T-helper 9 cell (primary cell): ENCODE results near the gene MRPS33.
"Not testable (repeated sequence)": the region's sequence is repeated elsewhere in the genome, so short reads cannot be mapped to it uniquely, and the experiment has no call there.

Experiments used
- DNase-seq: peaks from one replicate; pipeline ENCODE4 v3.0.0-alpha.2; 2020

The MRPS33 gene

DNA sequence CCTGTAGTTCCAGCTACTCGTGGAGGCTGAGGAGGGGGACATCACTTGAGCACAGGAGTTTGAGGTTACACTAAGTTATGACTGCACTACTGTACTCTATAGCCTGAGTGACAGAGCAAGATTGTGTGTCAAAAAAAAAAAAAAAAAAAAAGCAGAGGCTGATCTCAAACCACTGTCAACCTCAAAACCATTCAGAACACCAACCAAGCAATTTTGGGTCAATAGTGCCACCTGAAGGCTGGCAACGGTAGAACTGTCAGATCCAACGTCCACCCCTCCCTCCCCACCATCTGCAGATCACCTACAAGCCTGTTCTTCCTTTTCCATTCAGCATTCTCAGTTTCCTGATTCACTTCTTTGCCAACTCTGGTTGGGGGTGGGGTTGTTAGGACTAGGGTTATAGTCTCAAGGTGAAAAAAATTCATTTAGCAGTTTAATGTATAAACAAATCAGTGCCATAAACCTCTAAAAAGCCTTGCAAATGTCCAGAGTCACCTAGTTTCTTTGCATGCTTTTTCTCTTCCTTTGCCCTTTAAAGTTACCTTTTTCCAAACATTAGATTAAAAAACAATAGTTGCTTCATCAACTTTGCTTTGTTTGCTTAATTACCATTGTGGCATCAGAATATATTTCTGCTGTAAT lies 2.6 kb downstream of the MRPS33 start:
- peak; percentile 61 for DNase-seq

DNA sequence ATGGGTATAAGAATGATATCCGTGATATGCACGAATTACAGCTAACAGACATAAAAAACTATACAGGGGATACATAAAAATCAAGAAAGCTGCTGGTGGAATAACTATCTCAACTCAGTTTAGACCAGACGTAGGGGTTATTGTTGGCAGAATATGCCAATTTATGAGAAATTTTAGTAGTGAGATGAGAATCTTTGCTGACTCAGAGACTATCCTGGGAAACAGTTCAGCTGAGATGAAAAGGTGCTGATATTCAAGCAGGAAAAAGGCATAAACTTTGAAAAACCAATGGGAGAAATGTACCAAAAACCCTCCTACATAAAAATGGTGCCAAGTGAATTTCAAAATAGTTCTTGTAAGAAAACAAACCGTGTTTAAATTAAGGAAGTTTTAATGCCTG lies 3.3 kb downstream of the MRPS33 start:
- no peak for DNase-seq

DNA sequence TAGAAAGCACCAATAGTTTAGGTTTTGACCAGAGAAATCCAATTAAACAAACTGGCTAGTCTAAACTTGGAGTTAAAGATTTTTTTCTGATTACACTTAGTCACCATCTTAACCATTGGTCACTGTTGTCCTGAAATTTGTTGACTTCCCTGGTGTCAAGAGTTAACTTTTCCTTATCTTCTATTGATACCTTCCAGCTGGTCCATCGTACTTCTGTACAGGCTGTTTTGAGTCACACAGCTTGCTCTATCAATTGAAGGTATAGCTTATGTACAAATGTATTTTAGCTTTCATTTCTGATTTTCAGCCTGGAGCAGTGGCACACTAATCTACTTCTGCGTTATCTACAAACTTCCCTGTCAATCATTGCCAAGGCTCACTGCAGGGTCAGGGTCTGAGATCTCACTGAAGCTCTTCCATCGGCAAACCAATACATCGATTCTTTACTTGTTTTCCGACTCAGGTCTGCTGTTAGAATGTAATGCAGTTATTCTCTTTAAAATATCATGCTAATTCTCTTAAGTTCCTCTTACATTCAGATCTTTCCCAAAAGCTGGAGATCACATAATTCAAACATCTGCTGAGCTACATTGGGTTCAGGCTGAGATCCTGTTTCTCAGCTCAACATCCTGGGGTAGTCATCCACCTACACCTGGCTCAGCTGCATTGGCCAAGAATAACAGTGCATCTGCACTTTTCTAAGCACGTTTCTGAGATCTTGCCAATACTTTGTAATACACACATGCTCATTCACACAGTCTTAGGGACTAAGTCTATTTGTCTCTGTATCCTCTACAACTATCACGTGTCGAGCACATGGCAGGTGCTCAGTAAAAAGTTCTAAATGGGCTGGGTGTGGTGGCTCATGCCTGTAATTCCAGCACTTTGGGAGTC lies 11.3 kb downstream of the MRPS33 start:
- no peak for DNase-seq

DNA sequence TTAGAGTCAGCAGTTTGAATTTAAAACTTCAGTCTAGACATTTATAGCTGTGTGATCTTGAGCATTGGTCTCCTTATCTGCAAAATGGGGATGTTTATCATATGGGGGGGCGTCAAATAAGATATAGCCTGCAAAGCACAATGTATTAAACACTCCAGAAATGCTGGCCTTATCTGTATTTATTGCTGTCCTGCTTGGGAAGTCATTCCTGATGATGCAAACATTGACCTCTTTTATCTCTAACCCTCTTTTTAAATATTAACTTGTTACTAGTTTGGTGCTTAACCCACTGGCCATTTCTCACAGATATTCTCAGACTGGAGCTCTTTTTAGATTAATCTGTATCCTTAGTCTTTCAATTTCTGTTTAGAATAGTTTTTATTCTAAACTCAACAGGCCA lies 13.2 kb downstream of the MRPS33 start:
- DNase-seq: no peak

DNA sequence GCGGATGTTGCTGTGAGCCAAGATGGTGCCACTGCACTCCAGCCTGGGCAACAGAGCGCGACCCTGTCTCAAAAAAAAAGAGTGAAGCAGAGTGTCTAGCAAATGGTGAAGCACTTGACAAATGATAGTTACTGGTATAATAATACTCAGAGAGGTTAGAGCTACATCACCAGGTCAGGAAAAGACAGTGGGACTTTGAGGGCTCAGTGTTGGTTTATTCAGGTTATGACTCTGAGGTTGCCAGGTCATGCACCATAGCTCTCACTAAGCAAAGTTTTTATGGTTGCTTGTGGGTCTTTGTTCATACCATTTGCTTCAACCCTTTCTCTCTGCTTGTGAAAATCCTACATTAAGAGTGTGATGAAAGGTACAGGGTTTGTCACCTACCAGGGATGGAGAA lies 13.6 kb downstream of the MRPS33 start:
- no peak for DNase-seq

DNA sequence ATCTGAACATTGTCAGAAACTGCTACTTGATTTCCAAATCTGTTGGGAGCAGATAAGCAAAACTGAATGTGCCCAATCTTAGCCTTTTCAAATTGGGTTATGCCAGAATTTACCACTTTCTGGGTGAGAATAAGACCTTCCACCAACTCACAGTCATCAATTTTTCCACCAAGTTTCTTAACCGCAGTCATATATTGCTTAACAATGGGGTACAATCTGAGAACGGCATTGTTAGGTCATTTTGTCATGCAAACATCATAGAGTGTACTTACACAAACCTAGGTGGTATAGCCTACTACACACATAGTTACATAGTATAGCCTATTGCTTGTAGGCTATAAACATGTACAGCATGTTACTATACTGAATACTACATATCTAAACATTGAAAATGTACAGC lies 16.0 kb downstream of the MRPS33 start:
- DNase-seq: no peak

DNA sequence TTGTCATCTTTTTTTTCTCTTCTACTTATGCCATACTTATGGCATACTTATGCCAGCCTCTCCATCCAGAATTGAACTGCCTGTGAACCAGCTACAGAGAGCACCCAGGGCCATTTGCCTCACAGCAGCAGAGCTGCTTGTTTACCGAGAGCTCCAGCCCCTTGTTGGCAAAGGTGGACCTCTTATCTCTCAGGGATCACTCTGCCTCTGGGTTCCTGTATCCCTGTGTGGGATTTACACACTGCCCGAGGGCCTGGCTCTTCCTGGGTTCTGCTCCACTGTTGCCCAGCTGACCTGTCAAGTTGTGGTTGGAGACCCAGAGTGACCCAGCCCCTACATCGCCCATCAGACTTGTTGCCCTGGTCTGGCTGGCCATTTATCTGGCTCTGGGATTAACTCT lies 22.3 kb downstream of the MRPS33 start:
- no peak for DNase-seq

DNA sequence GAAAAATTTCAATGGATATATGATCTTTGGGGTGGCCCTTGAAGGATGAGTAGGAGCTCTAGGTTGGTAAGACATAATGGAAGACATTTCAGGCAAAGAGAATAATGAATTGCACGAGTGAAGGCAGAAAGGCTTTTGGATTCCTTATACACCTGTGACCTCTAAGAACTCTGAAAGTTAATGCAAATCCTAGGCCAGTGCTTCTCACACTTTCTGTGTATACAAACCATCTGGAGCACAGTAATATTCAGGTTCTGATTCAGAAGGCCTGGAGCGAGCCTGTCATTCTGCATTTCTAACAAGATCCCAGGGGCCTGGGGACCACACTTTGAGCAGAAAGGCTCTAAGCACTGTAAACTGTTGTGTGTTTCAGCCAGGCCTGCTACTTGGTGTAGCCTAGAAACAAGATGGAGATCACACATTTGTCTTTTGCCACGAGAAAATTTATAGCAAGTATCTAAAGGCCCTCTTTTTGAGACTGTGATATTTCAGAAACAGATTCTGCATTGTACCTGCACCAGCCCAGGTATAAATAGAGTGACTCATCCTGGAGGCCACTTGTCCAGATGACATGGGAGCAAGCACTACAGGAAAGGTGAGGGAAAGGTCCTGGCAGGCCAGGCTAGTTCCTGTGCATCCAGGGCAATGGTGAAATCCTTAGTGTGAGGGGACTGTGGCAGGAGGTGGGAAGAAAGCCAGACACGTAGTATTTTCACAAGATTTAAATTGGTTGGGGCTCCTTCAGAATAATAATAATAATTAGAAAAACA lies 24.4 kb downstream of the MRPS33 start:
- no peak for DNase-seq

DNA sequence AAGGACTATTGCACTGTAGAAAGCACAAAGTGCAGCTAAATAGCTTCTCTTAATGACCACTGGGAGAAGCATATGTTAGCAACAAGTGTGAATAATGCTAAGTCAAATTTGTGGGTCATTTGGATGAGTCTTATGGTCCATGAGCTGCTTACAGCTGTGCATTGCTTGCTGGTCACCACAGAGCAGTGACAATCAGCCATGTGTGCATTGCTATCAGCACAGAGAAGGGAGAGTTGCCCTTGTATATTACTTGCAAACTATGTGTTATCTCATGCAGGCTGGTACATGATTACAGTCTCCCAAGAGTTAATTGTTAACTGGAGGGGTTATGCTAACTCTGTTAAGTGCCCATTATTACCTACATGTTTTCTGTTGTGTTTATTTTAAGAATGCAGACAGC lies 25.7 kb downstream of the MRPS33 start:
- no peak for DNase-seq

DNA sequence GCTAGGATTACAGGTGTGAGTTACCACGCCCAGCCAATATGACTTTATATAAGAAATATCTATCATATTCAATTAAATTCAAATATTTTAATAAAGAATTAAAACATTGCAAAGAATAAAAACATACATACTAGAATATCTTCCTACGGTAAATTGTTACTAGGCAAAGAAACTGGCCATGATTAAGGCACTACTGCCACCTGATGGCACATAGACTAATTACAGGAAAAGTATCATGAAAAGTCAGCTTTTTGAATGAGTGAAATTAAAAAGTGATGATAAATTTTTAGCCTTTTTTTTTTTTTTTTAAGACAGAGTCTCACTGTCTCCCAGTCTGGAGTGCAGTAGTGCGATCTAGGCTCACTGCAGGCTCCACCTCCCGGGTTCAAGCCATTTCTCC lies 30.9 kb downstream of the MRPS33 start:
- DNase-seq: no peak

DNA sequence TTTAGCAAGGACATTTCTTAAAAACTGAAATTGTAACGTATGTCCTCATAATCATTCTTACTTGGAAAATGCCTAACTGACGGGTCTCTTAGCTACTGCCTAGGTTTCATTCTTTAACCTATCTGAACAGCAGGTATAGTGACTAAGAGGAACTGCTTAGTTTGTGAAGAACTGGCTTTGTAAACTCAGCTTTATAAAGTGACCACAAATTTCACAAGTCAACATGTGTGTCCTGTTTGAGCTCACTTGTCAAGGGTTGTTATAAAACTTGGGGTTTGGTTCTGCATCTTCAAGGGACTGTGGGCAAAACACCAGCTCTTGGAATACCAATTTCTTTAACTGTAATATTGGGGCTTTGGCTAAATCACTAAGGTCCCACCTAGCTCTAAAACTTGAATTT lies 32.2 kb downstream of the MRPS33 start:
- DNase-seq: no peak

DNA sequence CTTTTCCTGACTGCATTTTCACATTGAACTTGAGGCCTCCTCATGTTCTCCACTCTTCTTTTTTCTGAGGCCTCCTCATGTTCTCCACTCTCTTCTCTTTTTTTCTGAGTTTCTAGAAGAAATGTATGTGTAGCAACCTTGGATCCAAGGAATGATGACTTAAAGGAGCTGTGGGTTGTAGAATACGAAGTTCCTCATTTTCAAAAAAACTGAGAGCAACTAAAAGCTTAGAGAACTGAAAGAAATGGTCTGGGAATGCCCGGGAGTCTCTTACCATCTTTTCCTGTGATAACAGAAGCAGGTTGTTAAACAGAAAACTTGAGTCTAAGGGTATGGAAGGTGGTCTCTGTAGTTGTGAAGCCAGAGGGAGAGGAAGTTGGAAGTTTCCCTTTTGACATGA lies 32.8 kb downstream of the MRPS33 start:
- DNase-seq: no peak

DNA sequence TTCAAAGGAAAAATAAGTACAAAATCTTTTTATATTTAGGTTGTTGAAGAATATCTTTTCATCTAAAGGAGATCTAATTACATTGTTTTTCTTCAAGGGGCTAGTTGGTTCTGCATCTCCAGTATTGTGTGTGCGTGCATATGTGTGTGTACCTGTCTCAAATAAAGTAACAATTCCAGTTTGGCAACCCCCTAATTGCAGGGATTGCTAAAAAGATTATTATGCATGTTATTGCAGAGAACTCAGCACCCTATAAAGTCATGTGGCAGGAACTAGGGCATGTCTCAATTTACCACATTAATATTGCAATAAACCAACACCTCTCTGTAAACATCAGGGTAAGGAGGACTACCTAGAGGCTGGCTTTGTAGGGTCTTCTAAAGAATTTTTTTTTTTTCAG lies 37.0 kb downstream of the MRPS33 start:
- no peak for DNase-seq

DNA sequence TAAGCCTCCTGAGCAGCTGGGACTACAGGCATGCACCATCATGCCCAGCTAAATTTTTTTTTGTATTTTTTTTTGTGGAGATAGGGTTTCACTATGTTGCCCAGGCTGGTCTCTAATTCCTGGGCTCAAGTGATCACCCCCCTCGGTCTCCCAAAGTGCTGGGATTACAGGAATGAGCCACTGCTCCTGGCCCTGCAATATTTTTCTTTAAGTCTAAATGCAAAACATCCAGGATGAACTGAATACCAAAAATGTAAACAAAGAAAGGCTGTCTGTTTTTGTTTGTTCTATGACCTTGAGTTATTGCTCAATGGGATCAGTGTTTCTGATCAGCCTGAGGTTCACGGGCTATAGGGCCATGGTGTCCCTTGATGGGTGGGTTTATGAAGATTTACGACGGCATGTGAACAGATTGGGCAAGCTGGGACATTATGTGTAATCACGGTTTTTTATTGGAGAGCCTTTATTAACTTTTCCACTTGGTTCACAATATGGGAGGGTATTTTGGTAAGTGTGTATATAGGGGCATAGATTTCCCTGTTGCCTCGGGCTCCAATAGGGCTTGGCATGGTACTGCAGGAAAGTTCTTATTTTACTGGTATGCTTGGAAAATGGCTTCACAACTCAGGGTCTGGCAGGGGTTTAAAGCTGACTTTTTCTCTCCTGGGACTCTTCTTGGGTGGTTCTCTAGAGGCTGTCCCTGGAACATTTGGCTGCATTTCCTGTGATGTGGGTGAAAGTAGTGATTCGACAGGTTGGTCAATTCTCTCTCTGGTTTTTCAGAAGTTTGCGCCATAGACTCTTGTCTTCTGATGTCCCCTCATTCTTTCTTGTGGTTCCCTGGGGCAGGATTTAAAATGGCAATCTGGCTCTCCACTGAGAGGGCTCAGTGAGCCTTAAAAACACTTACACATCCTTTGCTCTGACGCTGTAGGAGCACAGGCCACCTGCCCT lies 41.6 kb downstream of the MRPS33 start:
- no peak for DNase-seq

DNA sequence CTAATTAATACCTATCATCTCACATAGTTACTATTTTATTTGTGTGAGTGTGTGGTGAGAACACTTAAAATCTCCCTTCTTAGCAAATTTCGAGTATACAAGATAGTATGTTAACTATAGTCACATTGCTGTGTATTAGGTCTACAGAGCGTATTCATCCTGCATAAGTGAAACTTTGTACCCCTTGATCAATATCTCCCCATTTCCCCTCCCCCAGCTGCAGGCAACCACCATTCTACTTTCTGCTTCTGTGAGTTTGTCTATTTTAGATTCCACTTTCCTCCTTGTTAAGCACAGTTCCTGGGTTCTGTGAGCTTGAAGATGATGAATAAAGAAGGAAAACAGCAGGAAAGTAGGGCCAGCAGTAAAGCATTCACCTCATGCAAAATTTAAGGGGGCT lies 42.4 kb downstream of the MRPS33 start:
- no peak for DNase-seq

DNA sequence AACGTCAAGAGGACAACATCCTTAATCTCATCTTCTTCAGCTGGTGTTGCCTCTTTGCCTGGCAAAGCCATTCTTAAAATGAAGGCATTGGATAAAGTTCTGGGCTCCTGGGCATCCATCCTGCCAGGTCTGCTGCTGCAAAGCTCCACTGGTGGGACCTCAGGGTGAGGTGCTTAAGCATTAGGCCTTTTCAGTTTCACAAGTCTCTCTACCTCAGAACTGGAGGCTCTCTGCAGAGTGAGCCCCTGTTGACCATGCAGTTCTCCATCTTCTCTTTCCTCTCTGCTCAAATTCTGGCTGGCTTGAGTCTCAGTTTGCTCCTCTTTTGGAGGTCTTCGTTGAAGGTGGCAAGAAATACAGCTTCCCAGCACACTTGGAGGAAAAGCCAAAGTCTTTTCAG lies 47.3 kb downstream of the MRPS33 start:
- no peak for DNase-seq

DNA sequence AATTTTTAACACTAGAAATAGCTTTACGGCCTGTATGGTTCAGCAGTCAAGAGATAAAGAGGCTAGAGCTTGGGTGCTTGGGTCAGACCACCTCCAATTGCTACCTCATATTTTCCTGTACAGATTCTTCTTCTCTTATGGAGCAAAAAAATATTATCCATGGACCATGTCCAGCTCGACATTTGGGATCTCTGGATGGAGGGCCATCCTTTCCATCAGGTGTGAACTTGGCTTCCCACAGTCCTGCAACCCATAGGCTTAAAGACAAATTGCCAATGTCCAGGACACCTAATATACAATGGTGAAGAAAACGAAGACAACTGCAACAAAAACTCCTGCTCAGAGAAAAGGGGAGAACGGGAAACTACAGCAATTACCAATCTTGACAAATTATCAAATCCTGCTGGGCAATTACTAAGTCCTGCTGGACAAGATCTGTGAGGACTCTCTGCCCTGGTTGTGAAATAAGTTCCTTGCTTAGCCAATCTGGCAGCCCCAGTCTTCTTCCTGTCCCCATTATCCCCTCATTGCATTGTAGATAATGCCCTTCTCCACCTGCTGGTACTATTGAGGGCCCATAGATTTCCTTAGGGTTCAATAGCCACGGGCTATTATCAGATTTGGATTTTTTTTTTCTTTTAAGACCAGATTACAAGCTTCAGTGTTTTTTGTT lies 48.1 kb downstream of the MRPS33 start:
- DNase-seq: no peak

DNA sequence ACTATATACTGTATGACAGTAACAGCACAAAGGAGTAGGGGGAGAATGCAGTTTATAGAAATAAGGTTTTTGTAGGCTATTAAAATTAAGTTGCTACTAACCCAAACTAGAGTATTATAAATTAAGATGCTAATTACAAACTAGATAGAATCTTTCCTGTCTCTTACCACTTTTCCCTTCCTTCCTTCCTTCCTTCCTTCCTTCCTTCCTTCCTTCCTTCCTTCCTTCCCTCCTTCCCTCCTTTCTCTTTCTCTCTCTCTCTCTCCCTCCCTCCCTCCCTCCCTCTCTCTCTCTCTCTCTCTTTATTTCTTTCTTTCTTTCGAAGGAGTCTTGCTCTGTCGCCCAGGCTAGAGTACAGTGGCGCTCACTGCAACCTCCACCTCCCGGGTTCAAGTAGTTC lies 53.6 kb downstream of the MRPS33 start:
- no peak for DNase-seq

DNA sequence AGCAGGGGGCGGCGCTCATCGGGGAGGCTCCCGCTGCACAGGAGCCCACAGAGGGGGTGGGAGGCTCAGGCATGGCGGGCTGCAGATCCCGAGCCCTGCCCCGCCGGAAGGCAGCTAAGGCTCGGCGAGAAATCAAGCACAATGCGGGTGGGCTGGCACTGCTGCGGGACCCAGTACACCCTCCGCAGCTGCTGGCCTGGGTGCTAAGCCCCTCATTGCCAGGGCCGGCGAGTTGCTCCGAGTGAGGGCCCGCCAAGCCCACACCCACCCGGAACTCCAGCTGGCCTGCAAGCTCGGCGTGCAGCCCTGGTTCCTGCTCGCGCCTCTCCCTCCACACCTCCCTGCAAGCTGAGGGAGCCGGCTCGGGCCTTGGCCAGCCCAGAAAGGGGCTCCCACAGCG lies 57.8 kb downstream of the MRPS33 start:
- DNase-seq: not testable (repeated sequence)
